Caco-2 (cell line): ENCODE data around the gene SLITRK1. TPM values are rescaled to one million over a fixed set of nuclear protein-coding genes. Genes with fewer than 3 reads are reported as not detected.

Source experiments
- BruUV-seq: library from RNA; stranded (reverse); fragments of 400-500 nt; replicated peaks from 2 replicates; lab custom pipeline; 2021; lab: Mats Ljungman, UMichigan
- CTCF ChIA-PET: fragments of 300-600 bp; sonication (Branson Sonifier 250); formaldehyde crosslinking; loops from one replicate; lab custom pipeline; 2022; ENCODE audit warnings: antibody characterized with exemption; lab: Charles Lee
- POLR2A ChIA-PET: fragments of 300-600 bp; sonication (Branson Sonifier 250); formaldehyde crosslinking; loops from one replicate; lab custom pipeline; 2022; ENCODE audit warnings: antibody characterized with exemption; lab: Charles Lee
- DNase-seq, 2 experiments: peaks; one replicate each; pipeline versions ENCODE4 v3.0.0 to v3.0.0-alpha.2; 2020 to 2022
- H3K27me3 ChIP-seq: replicated peaks from 2 replicates; pipeline ENCODE4 v1.6.0; 2011; ENCODE audit warnings: low read length; ENCODE audit not compliant: control insufficient read depth, insufficient read depth
- H3K36me3 ChIP-seq: 2 replicates; pipeline ENCODE4 v1.5.1; 2011; ENCODE audit warnings: low read length; ENCODE audit not compliant: control insufficient read depth, insufficient read depth
- H3K4me1 ChIP-seq: fragments of 250-450 bp; sonication (Bioruptor Pico); 2 replicates; pipeline ENCODE4 v1.5.1; 2020; ENCODE audit warnings: mild to moderate bottlenecking
- H3K4me3 ChIP-seq: 2 replicates; pipeline ENCODE4 v1.5.1; 2011; ENCODE audit warnings: low read depth, mild to moderate bottlenecking, control low read depth, low read length
- H3K9me3 ChIP-seq: fragments of 250-450 bp; sonication (Bioruptor Pico); 2 replicates; pipeline ENCODE4 v1.5.1; 2020; ENCODE audit warnings: mild to moderate bottlenecking, moderate library complexity
- H3K27ac Mint-ChIP-seq: one replicate; pipeline ENCODE4 v1.8.0; 2022; ENCODE audit warnings: mixed read lengths; ENCODE audit not compliant: unreplicated experiment
- H3K27me3 Mint-ChIP-seq: one replicate; pipeline ENCODE4 v1.8.0; 2022; ENCODE audit warnings: mixed read lengths; ENCODE audit not compliant: insufficient read depth, unreplicated experiment
- H3K36me3 Mint-ChIP-seq: one replicate; pipeline ENCODE4 v1.8.0; 2022; ENCODE audit warnings: mild to moderate bottlenecking, mixed read lengths; ENCODE audit not compliant: insufficient read depth, unreplicated experiment
- H3K4me1 Mint-ChIP-seq: one replicate; pipeline ENCODE4 v1.8.0; 2022; ENCODE audit warnings: low read depth, mixed read lengths; ENCODE audit not compliant: unreplicated experiment
- H3K4me3 Mint-ChIP-seq: one replicate; pipeline ENCODE4 v1.8.0; 2022; ENCODE audit warnings: mild to moderate bottlenecking, moderate library complexity, mixed read lengths; ENCODE audit not compliant: unreplicated experiment
- H3K9me3 Mint-ChIP-seq: one replicate; pipeline ENCODE4 v1.8.0; 2022; ENCODE audit warnings: mixed read lengths; ENCODE audit not compliant: unreplicated experiment
- intact Hi-C: fragments of 100-400 bp; cut with micrococcal nuclease; formaldehyde crosslinking; loops from one replicate; pipeline ENCODE4 v1.10.0; 2022; ENCODE audit not compliant: unreplicated experiment
- total RNA-seq: library from RNA; stranded (reverse); gene quantifications from 2 replicates; pipeline ENCODE4 v1.2.3, GENCODE V29; 2022
- TF ChIP-seq, protein P1 (sequence below), 2 experiments: fragments of 200-600 bp in 1 of 2; IDR thresholded peaks; 1 replicate in 1 of 2; 2 replicates in 1 of 2; pipeline versions ENCODE4 v1.5.1 to v1.8.0; 2011 to 2022; ENCODE audit warnings: antibody characterized with exemption in 1 of 2, control low read depth in 1 of 2, inconsistent platforms in 1 of 2, low read depth in 1 of 2, low read length in 1 of 2, mild to moderate bottlenecking in 1 of 2, moderate library complexity in 1 of 2; ENCODE audit not compliant: insufficient read depth in 1 of 2, severe bottlenecking in 1 of 2, unreplicated experiment in 1 of 2

The SLITRK1 gene
- total RNA-seq, 1 experiment from 2014 or later, result not detected

GRCh38 chr13:83884141-83884540, 1.9 kb upstream of the SLITRK1 start:
- Mint-ChIP-seq H3K27ac (no peak overlapping the region), H3K4me3 (no peak overlapping the region), H3K36me3 (no peaks in the 10 kb centered on the region), H3K9me3 (no peaks in the 10 kb centered on the region), H3K4me1 (no peaks in the 10 kb centered on the region), H3K27me3 (peaks cover 3% of the 10 kb centered on the region)
- TF ChIP-seq, protein P1, sequence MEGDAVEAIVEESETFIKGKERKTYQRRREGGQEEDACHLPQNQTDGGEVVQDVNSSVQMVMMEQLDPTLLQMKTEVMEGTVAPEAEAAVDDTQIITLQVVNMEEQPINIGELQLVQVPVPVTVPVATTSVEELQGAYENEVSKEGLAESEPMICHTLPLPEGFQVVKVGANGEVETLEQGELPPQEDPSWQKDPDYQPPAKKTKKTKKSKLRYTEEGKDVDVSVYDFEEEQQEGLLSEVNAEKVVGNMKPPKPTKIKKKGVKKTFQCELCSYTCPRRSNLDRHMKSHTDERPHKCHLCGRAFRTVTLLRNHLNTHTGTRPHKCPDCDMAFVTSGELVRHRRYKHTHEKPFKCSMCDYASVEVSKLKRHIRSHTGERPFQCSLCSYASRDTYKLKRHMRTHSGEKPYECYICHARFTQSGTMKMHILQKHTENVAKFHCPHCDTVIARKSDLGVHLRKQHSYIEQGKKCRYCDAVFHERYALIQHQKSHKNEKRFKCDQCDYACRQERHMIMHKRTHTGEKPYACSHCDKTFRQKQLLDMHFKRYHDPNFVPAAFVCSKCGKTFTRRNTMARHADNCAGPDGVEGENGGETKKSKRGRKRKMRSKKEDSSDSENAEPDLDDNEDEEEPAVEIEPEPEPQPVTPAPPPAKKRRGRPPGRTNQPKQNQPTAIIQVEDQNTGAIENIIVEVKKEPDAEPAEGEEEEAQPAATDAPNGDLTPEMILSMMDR (IDR thresholded peaks at IDR 0.05; ENCODE audit: insufficient read depth in 1 of 2, low read depth in 1 of 2, low read length in 1 of 2, severe bottlenecking in 1 of 2, unreplicated experiment in 1 of 2), result no peak
- BruUV-seq, result no TSS peak
- no peaks in the 10 kb centered on the region for H3K27me3 ChIP-seq
- no peak overlapping the region for H3K4me3 ChIP-seq
- no peaks in the 10 kb centered on the region for H3K9me3 ChIP-seq
- intact Hi-C loops, result no loop called here
- POLR2A ChIA-PET, result no interaction called here
- no peaks in the 10 kb centered on the region for H3K36me3 ChIP-seq
- H3K4me1 ChIP-seq, result no peaks in the 10 kb centered on the region
- DNase-seq, result no peak
- CTCF ChIA-PET, result no interaction called here

DNA sequence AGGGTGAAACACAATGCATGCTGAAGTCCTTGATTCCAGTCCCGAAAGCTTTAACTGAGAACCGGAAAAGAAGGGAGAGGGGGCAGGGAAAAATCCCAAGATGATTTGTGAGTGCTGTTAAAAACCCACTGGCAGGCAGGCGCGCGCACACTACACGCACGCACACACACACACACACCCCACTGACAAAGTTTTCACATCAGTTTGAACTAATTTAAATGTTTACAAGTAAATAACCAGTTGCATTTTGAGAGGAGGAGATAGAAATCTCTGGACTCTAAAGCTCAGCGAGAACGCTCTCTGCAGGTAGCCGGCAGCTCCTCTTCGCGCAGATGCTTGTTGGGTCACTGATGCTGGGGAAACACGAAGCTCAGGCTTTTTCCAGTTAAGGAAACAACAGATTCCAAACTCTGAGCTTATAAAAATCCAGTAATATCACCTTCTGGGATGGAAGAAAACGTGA, 818 bp upstream of the SLITRK1 start:
- Mint-ChIP-seq H3K27me3 (peaks cover 3% of the 10 kb centered on the region), H3K9me3 (no peaks in the 10 kb centered on the region), H3K4me1 (no peaks in the 10 kb centered on the region), H3K4me3 (no peak overlapping the region), H3K27ac (no peak overlapping the region), H3K36me3 (no peaks in the 10 kb centered on the region)
- no TSS peak for BruUV-seq
- H3K4me3 ChIP-seq, result no peak overlapping the region
- CTCF ChIA-PET, result no interaction called here
- no peaks in the 10 kb centered on the region for H3K36me3 ChIP-seq
- POLR2A ChIA-PET, result no interaction called here
- TF ChIP-seq, protein P1 (IDR thresholded peaks at IDR 0.05; ENCODE audit: insufficient read depth in 1 of 2, low read depth in 1 of 2, low read length in 1 of 2, severe bottlenecking in 1 of 2, unreplicated experiment in 1 of 2), result no peak
- H3K9me3 ChIP-seq, result no peaks in the 10 kb centered on the region
- intact Hi-C loops, result no loop called here
- no peak for DNase-seq
- no peaks in the 10 kb centered on the region for H3K4me1 ChIP-seq
- H3K27me3 ChIP-seq, result no peaks in the 10 kb centered on the region

GRCh38 chr13:83882606-83882959, 309 bp upstream of the SLITRK1 start:
- H3K36me3 ChIP-seq, result no peaks in the 10 kb centered on the region
- no peaks in the 10 kb centered on the region for H3K4me1 Mint-ChIP-seq
- CTCF ChIA-PET, result no interaction called here
- H3K27ac Mint-ChIP-seq, result no peak overlapping the region
- POLR2A ChIA-PET, result no interaction called here
- no peaks in the 10 kb centered on the region for H3K9me3 Mint-ChIP-seq
- peaks cover 3% of the 10 kb centered on the region for H3K27me3 Mint-ChIP-seq
- H3K36me3 Mint-ChIP-seq, result no peaks in the 10 kb centered on the region
- no peak overlapping the region for H3K4me3 ChIP-seq
- TF ChIP-seq, protein P1 (IDR thresholded peaks at IDR 0.05; ENCODE audit: insufficient read depth in 1 of 2, low read depth in 1 of 2, low read length in 1 of 2, severe bottlenecking in 1 of 2, unreplicated experiment in 1 of 2), result no peak
- H3K4me1 ChIP-seq, result no peaks in the 10 kb centered on the region
- no peak for DNase-seq
- no TSS peak for BruUV-seq
- no peak overlapping the region for H3K4me3 Mint-ChIP-seq
- intact Hi-C loops, result no loop called here
- no peaks in the 10 kb centered on the region for H3K27me3 ChIP-seq
- H3K9me3 ChIP-seq, result no peaks in the 10 kb centered on the region
